Activated T-cell treated with anti-CD3 and anti-CD28 coated beads, Interleukin-2, amount 50 U/mL, for 1 hour (primary cell): ENCODE data around the gene ATG9A.
A peak's percentile ranks its signal among the peaks of the same experiment; 100 is the strongest.

Source experiments
- DNase-seq: peaks from one replicate; pipeline ENCODE4 v3.0.0-alpha.2; 2020

ATG9A gene

GRCh38 chr2:219252900-219253752, 23.7 kb upstream of the ATG9A start, which contains the start of gene TUBA4B:
Gene TUBA4B, plus strand, starts transcription at chr2:219253243. Its CDS starts 165 bp downstream, at chr2:219253408.
- peak; percentile 59 for DNase-seq

- DNase-seq: peak; percentile 57
These were observed 23.1 kb upstream of the ATG9A start for GRCh38 chr2:219252570-219252899.

- DNase-seq: peak; percentile 49
These were observed 22.6 kb upstream of the ATG9A start for GRCh38 chr2:219252084-219252483.

DNA sequence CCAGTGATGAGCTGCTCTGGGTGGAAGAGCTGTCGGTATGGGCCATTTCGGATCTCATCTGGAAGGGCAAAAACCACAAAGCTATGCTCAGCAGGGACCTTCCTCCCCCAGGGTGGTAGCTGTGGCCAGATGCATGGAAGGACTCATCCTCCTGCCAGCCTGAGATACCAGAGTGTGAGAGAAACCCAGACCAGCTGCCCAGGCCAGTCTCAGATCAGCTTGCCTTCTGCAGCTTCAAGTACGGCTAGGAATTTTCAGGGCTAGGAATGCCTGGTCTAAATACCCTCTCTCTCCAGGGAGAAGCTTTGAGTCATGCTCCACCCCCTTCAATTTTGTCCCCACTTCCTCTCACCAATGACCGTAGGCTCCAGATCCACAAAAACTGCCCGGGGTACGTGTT, 22.2 kb upstream of the ATG9A start:
- no peak for DNase-seq

GRCh38 chr2:219250049-219250781, 20.8 kb upstream of the ATG9A start:
- no peak for DNase-seq

- DNase-seq: peak; percentile 63
These were observed 20.0 kb upstream of the ATG9A start for GRCh38 chr2:219249203-219249980.

DNA sequence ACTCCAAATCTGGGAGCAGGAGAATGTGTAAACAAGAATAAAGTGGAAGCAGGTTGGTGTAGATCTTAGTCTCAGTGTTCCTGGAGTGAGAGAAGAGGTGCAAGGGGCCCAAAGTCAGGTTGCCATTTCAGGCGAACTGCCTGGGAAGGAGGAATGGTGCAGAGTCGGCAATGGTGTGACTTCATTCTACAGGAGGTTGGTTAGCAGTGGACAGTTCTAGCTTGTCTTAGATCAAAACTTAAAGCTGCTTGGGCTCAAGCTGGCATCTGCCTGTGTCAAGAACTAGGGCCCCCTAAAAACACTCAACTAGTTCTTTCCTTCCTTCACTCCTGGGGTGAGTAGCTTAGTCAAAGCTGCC, 19.4 kb upstream of the ATG9A start:
- no peak for DNase-seq

GRCh38 chr2:219247678-219248642, 18.5 kb upstream of the ATG9A start:
- peak; percentile 57 for DNase-seq

GRCh38 chr2:219246559-219246958, 17.1 kb upstream of the ATG9A start:
- DNase-seq: no peak

DNA sequence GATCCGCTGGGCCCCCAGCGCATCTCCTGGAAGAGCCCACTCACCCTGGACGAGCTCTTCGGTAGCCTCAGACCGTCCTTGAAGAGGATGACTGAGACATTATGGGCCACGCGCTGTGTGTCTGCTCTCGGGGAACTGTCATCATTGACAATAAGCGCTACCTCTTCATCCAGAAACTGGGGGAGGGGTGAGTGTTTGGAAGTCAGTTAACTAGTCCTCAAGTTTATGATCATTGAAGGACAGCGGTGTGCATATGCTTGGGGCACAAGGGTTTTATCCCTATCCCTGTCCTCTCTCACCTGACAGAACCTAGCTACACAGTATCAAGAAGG, 16.4 kb upstream of the ATG9A start:
- DNase-seq: no peak

GRCh38 chr2:219245148-219245898, 15.9 kb upstream of the ATG9A start, which contains the start of the genes GLB1L and STK16:
Gene GLB1L, minus strand, starts transcription at chr2:219245444. Its CDS starts 1,871 bp downstream, at chr2:219243573.
Gene STK16, plus strand, starts transcription at chr2:219245479. Its CDS starts 521 bp downstream, at chr2:219246000.
- peak; percentile 85 for DNase-seq

GRCh38 chr2:219244789-219245147, 15.3 kb upstream of the ATG9A start:
- DNase-seq: no peak

GRCh38 chr2:219243291-219243761, 13.9 kb upstream of the ATG9A start:
- DNase-seq: no peak

GRCh38 chr2:219234331-219234730, 4.9 kb upstream of the ATG9A start:
- no peak for DNase-seq

DNA sequence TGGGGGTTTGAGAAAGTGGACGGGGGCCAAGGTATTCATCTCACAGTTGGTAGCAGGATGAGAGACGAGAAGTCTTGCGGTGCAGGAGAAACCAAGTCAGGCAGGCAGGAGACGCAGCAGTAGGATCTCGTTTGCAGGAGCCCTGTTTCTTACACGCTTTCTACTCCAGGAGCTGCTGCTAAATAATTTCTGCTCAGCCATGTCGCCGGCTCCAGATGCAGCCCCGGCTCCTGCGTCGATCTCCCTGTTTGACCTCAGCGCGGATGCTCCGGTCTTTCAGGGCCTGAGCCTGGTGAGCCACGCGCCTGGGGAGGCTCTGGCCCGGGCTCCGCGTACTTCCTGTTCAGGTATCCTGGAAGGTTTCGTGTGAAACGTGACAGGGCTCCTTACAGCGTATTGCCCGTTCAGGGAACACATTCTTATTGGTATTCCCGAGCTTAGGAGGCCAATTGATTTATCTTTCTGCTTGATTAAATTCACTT, 664 bp upstream of the ATG9A start:
- DNase-seq: peak; percentile 45

DNA sequence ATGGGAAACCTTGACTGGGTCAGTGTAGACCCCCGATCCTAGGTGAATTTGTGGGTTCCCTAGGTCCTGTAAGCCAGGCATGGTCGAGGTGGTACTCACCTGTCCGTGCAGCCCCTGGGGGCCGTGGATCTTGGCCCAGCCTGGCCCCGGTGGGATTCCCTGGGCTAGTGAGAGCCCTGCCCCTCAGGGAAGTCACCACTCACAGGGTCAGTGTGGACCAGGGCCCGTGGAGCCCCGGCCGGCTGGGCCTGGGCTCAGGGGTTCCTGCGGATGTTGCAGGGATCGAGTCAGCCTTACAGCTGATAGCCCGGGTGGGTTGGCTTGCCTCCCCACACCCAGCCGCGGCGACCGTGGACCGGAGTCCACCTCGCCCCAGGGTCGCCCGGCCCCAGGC, 528 bp downstream of the ATG9A start:
- DNase-seq: no peak

DNA sequence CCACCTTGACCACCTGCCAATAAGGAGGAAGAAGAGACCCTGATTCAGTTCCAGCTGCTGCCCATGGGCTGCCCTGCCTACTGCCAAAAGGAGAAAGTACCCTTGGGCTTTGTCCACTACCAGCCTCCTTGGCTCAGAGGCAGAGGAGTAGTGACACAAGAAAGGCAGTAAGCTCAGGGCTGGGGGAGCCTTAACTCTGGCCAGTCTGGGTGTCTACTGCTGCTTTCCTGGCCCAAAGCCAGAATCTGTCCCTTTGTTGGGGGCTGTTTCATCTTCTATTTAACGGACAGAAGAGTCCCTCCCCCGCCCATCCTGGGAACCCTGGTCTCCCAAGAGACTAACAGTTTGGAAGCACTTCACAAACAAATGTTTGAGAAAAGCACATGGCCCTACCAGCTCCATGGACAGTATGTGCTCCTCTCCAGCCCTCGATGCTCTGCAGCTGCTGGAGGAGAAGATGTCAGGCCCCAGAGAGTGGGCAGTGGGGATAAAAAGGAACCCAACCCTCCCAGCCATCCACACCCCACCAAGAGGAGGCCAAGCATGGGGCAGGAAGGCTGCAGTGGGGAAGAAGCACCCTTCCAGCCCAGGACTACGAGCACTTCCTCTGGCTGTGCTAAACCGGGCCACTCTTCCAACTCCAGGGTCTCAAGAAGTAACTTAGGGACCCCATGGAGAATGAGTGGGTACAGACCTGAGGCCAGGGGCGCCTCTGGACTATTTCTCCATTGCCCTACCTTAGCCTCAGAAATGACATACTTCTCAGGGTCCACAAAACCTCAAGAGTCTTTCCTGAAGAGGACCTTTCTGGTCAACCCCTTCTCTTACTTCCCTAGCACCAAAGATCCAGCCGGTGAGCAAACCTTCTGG, 1.2 kb downstream of the ATG9A start:
- no peak for DNase-seq

GRCh38 chr2:219225350-219225749, 4.1 kb downstream of the ATG9A start:
- DNase-seq: no peak

DNA sequence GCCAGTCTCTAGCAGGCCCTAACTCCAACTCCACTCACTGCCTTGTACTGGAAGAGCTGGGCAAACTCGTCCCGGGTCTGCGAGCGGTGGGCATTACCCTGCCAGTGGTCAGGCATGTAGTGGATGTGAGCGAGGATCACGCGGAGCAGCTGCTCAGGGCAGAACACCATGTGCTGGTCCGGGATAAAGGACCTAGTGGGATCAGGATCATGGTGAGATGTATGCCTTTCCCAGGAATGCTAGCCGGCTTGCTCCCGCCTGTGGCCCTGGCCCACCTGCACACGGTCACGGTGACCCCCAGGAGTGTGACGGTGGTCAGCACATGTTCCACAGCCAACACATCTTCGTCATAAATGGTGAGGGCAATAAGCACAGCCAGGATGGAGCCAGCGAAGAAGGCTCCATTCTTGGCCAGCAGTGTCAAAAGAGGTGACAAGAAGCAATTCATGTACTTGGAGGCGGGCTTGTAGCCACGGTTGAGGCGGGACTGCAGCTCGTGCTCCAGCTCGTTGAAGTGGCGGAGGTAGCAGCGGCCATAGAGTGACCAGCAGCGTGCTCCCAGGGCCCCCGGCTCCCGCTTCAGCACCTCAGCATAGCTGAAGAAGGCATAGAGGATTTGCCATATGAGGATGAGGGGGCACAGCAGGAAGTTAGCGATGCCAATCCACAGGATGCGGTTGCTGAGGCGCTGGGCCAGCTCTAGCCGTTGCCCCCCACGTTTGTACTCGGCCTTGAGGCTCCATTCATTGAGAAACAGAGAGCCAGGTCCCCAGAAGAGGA, 5.4 kb downstream of the ATG9A start:
- no peak for DNase-seq
